ENCODE data around the gene STX19.
"Not testable (repeated sequence)": the region's sequence is repeated elsewhere in the genome, so short reads cannot be mapped to it uniquely, and the experiment has no call there.

The STX19 gene, protein sequence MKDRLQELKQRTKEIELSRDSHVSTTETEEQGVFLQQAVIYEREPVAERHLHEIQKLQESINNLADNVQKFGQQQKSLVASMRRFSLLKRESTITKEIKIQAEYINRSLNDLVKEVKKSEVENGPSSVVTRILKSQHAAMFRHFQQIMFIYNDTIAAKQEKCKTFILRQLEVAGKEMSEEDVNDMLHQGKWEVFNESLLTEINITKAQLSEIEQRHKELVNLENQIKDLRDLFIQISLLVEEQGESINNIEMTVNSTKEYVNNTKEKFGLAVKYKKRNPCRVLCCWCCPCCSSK

DNA sequence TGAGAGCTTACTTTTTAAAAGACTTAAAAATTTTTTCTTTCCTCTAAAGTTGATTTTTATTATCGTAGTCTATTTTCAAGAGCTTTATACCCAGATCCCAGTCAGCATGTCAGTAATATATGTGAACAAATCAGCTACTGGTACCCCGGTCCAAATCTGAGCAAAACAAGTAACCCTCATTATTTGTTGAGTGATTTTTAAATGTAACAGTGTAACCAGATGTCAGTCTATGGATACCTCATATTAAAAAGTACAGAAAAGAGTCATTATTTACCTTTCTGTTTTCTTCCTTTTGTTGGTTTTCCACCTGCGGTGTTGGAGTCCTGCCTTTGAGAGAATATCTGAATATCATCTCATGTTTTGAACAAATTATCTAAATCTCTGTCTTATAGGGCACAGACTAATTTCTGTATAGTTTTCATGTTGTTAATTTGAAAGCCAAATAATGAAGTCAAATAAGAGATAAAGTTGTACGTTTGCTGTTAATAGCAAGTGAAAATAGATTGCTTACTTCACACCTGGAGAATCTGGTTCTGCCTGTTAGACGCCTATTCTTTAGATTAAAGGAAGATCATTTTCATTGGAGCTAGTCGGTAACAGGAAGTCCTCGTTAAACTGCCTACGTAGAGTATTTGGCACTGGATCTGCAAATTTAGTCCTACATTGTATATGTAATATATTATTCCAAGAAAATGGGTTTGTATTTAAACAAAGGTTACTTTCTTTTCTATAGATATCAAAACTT, at the start of gene STX19:
Gene STX19, minus strand, starts transcription at position 505 of the 745 bp plus-strand sequence. CDS start 13,328 bp downstream, outside the sequence.
- DNase-seq (ENCODE audit: low read depth) = no peak

DNA sequence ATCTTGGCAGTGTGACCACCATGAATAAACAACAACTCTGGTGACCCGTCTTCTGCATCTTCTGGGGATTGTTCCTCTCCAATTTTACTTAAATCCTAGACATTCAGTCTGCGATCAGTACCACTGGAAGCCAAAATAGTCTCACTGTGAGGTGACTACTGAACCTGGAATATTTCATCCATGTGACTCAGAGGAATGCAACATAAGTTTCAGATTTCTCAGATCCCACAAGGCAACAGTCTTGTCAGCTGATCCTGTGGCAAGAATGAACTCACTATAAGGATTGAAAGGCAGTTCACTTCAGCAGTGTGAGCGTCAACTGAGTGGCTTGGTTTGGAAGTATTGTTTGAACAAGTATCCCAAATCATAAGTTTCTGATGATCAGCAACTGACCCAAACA, 47.7 kb upstream of the STX19 start:
- no peak for DNase-seq (ENCODE audit: low read depth)

DNA sequence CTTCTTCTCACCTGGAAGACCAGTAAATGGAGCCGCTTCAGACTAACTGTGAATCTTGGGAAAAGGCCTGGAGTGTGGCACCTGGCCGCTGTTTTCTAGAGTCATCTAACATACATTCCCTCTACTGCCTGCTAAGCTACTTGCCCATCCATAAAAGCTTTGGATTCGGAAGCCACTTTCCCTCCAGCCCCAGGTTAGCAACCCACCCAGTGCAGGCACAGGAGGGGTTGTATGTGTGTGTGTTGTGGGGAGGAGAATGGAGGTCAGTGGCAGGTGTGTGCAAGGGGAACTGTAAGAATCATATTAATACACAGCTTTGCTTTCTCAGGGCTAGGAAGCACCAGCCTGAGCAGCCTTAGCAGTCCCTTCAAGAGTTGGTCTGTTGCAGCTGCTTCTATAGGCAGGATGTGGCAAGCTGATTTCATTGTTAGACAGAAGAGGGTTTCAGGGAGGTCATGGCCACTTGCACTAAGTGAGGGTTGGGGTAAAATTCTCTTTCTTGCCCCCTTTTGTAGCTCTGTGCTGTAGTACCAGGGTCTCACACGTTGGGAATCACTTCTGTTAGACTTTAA, 43.4 kb upstream of the STX19 start:
- no peak for DNase-seq (ENCODE audit: low read depth)

DNA sequence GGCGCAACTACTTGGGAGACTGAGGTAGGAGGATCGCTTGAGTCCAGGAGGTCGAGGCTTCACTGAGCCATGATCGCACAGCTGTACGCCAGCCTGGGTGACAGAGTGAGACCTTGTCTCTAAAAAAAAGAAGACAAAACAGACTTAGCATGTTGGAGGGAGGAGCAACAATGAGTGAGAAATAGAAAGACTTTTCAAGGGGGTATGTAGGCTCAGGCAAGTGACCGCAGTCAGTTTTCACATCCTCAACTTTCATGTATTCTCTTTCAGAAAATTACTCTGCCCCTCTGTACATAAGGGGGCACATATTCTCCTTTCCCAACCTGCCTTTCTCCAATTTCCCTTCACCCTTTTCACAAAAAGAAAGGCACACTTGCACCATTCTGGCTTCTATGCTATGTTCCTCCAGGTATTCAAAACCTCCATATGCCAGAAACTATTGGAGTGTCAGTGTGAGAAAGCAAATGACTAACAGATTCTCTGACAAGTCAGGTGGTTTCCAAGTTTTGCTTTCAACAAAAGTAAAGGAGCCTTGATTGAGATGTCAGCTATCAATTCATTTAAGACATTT, 42.0 kb upstream of the STX19 start:
- no peak for DNase-seq (ENCODE audit: low read depth)

DNA sequence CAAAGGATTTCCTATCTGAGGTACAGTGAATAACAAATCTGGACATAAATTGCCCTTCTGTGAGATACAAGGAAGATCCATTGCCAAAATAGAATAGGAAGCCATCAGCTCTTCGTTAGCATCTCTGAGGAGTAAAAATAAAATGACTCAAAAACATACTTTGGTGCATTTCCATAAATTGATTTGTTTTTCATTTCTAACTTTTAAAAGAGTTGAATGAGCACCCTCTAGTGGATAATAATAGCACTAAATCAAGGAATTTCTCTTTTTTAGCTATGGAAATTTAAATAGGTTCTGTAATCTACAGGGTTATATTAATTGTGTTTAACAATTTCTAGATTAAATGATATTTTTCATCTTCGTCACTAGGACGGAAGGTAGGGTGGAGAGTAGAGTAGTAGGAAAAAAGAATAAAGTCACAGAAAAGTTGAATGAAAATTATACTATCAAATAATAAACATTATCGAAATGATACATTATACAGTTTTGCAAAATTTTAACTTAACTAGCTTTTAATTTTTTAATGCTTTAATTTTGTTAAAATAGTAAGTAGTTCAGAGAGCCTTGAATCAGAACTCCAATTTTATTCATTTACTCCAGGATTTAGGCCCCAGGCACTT, 40.9 kb upstream of the STX19 start:
- peak; percentile 6 for DNase-seq (ENCODE audit: low read depth)

DNA sequence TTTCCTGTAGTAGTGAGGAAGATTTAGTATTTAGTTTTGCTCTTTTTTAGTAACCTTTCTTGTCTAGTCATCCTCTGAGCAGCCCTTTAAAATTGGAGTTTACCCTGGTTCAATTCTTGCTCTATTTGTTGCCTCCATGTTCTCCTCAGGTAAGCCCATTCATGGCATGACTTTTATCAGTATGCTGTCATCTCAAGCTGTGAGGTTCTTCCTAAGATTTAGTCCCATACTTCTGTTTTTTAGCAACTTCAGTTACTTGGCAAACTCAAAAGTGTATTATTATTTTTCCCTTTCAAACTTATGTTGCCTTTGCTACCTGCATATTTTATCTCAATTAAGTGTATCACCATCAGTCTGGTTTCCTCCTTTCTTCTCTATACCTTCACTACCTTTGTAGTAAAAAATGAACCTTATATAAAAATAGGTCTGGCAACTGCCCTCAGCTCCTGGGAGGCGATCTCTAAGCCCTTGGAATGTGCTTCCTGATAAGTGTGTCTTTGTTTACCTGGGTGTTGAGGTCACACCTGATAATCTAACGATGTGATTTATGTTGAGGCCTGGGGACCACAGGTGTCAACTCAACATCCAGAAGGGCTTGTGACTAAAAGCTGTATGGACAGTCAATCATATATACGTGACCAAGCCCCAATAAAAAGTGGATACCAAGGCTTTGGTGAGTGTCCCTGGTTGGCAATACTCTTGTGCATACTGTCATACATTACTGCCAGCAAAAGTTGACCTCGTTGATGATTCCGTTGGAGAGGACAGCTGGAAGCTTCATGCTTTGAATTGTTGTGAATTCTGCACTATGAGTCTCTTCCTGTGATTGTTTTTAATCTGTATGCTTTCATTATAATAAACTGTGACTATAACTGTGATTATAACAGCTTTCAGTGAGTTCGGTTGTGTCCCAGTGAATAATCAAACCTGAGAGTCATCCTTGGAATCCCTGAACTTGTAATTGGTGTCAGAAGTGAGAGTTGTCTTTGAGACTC, 38.4 kb upstream of the STX19 start:
- no peak for DNase-seq (ENCODE audit: low read depth)

DNA sequence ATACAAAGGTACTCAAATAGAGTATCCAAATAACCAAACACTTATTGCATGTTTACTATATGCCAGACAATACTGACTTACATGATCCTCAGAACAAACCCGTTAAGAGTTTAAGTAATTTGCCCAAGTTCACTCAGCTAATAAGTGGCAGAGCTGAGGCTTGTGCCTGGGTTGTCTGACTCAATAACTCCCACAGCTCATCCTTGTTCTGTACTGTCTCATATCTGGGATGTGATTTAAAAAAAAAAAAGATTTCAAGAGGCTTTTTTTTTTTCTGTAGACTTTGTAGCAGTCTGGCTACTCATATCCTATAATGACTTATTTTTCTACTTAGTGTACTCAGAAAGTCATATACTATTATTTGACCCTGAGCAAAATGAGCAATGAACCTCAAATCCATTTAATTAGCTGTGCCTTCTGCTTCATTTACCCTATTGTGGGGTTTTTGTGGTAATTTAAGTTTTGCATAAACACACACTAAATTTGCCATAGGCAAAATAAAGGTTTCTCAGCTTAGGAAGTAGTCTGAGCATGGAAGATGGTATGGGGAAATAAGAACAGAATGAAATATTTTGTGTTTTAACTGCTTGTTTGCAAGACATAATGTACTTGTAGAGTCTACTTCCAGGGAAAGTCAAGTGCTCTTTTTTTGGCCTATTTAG, 37.6 kb upstream of the STX19 start:
- no peak for DNase-seq (ENCODE audit: low read depth)

DNA sequence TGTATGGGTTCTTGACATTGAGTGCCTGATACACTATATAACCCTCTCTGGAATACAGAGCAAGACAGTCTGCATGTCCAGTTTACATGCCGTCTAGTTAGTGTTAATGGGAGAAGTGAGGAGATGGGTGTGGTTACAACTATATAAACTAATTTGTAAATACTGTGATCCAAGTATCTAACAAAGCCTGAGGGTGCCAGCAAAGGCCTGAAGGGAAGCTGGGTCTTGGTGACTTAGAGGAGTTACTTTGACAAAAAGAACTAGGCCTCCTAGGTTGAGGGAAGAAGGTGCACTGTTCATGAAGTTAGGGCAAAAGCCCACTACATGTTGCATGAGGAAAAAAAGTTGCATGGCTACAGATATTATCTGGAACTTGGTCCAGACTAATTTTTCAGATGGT, 36.7 kb upstream of the STX19 start:
- DNase-seq (ENCODE audit: low read depth) = no peak

DNA sequence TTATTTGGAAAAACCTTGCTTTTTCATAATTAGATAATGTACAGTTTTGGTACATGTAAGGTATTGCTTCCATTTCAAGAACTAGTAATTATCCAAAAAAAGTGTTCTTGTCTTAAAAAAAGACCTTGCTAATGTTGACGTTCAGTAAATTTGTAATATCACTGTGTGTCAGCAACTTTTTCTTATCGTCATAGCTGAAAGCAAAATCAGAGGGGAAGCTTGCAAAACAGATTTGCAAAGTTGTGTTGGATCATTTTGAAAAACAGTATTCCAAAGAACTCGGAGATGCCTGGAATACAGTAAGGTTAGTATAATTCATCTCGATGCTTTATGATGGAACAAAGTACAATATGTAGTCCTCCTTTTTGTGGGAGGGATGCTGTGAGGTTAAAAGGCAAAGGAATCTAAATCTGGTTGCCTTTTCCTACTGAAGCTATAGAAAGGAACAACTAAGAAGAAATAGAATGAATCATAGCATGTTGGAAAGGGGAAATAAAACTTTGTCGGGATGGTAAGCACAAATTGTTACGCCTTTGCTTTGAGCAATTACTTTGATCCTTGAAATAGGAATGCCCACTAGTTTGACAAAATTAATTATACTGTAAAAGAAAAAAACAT, 36.0 kb upstream of the STX19 start:
- no peak for DNase-seq (ENCODE audit: low read depth)

DNA sequence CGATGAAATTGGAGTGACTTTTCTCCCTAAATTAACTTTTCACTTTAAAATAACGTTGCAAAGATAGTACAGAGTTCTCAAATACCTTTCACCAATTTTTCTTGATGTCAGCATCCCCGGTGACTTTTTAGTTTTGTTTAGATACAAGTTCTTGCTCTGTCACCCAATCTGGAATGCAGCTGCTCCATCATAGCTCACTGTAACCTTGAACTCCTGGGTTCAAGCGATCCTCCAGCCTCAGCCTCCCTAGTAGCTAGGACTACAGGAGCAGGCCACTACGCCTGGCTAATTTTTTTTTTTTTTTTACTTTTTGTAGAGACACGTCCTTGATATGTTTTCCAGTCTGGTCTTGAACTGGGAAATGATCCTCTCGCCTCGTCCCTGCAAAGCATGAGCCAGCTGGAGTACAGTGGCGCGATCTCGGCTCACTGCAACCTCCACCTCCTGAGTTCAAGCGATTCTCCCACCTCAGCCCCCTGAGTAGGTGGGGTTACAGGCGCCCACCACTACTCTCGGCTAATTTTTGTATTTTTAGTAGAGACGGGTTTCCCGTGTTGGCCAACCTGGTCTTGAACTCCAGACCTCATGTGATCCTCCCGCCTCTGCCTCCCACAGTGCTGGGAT, 35.2 kb upstream of the STX19 start:
- DNase-seq (ENCODE audit: low read depth) = no peak

DNA sequence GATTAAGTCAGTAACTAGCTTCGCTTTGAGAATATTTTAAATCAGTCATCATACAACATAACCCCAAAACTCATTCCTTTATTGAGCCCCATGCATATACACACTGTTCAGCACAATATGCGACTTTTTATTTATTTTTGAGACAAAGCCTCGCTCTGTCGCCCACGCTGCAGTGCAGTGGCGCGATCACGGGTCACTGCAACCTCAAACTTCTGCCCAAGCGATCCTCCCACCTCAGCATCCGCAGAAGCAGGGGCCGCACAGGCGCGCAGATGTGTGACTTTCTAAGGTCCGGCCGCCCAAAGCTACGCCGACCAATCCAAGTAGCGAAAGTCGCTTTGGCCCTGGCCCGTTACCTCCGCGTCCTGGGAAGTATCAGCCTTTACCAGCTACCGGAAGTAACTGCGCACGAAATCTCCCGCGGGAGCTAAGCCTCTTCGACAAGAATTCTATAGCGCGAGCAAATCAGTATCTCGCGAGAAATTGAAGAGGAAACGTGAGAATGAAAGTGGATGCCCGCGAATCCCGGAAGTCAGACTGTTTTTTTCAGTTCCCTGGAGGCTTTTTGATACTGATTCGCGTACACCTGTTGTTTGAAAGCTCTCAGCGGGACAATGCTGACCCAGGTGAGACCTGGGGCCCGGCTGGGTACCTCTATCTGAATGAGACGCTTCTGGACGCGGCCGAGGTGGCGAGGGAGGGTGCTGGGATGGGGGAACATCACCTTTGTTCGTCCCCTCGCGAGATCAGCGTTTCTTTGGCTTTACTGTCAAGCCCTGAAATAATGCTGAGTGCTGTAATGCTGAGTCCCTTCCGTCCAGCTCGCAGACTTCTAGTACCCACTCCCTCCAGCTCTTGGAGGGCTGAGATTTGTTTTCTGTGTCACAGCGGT, 34.4 kb upstream of the STX19 start, which contains the start of the genes DHFR2 and NSUN3:
Gene DHFR2, minus strand, starts transcription at position 404 of the 892 bp plus-strand sequence. CDS start 1,405 bp downstream, outside the sequence.
Gene NSUN3, plus strand, starts transcription at position 549 of the 892 bp plus-strand sequence. Its CDS starts 66 bp downstream, at position 615.
- peak; percentile 98 for DNase-seq (ENCODE audit: low read depth)

DNA sequence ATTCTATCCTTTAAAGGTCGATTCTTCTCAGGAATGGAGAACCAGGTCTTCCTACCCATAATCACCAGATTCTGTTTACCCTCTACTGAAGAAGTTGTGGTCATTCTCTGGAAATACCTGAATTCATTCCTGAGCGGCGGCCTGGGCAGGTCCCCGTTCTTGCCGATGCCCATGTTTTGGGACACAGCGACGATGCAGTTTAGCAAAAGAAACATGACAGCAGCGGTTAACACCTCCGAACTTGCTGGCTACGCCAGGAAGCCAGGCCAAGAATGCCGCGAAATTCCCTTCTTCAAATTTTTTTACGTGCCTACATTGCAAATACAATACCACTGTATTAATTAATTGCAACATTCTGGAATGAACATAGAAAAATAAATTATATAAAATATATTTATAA, 32.9 kb upstream of the STX19 start:
- no peak for DNase-seq (ENCODE audit: low read depth)

DNA sequence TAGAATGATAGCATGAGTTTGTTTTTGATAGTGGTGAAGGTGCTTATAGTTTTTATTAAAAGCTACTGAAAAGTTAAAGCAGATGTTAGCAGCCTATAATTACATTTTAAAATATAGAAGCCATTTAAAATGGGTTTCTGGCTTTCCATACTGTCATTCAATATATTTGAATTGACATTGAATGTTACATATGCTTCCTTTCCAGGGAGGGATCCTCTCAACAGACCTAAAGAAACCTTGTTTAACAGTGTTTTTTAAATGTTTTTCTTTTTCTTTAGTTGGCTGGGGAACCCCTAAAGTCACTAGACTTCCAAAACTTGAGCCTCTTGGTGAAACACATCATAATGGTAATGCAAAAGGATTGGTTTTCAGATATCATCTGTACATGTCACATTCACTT, 22.1 kb upstream of the STX19 start:
- no peak for DNase-seq (ENCODE audit: low read depth)

DNA sequence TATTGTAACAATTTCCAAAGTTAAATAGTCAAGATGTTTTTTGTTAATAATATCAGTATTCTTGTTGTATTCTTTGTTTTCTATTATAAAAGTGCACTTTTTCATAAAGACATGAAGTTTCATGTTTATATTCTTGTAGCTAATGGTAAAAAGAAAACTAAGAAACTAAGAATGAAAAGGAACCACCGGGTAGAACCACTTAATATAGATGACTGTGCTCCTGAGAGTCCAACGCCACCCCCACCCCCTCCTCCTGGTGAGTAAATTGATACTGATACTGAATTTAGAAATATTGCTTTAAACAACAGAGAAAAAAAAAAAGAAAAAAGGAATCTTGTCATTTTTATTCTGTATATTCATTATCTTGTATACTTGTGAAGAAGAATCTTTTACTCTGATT, 20.9 kb upstream of the STX19 start:
- DNase-seq (ENCODE audit: low read depth) = no peak

DNA sequence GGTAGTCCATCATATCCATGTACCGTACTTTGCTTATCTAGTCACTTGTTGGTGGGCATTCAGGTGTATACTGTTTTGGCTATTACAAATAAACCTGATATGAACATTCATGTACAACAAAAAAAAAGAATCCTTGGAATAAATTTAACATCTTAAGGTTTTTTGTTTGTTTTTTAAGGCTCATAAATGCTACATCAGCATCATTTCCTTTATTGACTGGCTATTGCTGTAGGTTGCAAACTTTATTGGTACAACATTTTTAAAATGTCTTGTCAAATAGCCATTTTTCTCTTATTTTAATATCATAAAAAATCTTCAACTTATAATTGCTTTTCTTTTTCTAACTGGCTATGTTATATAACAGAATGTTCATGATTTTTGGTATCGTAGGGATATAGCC, 18.1 kb upstream of the STX19 start:
- DNase-seq (ENCODE audit: low read depth) = no peak

DNA sequence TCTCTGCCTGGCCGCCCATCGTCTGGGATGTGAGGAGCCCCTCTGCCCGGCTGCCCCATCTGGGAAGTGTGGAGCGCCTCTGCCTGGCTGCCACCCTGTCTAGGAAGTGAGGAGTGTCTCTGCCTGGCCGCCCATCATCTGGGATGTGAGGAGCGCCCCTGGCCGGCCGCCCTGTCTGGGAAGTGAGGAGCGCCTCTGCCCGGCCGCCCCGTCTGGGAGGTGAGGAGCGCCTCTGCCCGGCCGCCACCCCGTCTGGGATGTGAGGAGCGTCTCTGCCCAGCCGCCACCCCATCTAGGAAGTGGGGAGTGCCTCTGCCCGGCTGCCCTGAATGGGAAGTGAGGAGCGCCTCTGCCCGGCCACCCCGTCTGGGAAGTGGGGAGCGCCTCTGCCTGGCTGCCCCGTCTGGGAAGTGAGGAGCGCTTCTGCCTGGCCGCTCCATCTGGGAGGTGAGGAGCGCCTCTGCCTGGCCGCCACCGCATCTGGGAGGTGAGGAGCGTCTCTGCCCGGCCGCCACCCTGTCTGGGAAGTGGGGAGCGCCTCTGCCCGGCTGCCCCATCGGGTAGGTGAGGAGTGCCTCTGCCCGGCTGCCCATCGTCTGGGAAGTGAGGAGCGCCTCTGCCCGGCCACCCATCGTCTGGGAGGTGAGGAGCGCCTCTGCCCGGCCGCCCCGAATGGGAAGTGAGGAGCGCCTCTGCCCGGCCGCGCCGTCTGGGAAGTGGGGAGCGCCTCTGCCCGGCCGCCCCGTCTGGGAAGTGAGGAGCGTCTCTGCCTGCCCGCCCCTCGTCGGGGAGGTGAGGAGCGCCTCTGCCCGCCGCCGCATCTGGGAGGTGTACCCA, 15.9 kb upstream of the STX19 start:
- not testable (repeated sequence) for DNase-seq (ENCODE audit: low read depth)

DNA sequence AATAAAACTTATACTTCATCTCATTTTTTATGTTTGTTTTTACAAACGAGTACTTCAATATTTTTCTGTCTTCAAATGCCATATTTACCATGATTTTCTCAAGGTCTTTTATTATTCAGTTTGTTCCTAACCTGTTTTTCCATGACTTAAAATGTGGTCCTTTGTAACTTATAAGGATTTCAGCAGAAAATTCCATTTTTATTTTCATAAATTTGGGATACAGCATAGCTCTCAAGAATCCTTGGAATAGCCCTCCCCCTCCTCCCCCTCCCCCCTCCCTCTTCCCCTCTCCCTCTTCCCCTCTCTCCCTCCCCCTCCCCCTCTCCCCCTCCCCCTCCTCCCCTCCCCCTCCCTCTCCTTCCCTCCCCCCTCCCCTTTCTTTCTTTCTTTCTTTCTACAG, 14.9 kb upstream of the STX19 start:
- no peak for DNase-seq (ENCODE audit: low read depth)
